ENCODE data around the gene ANKRD44.

Gene ANKRD44

GRCh38 chr2:197137826-197138477 is 172.6 kb downstream of the ANKRD44 start:
- no peak for DNase-seq

GRCh38 chr2:197137231-197137630 is 173.3 kb downstream of the ANKRD44 start:
- DNase-seq: no peak

GRCh38 chr2:197136452-197136851 is 174.1 kb downstream of the ANKRD44 start:
- no peak for DNase-seq

- no peak for DNase-seq
Observed at GRCh38 chr2:197135806-197136205, 174.8 kb downstream of the ANKRD44 start.

GRCh38 chr2:197134206-197134605 is 176.4 kb downstream of the ANKRD44 start:
- no peak for DNase-seq

- no peak for DNase-seq
Observed at GRCh38 chr2:197131558-197131855, 179.1 kb downstream of the ANKRD44 start.

- no peak for DNase-seq
Observed at GRCh38 chr2:197130318-197130717, 180.3 kb downstream of the ANKRD44 start.

- DNase-seq: no peak
Observed at GRCh38 chr2:197128897-197129296, 181.7 kb downstream of the ANKRD44 start.

GRCh38 chr2:197128126-197128525 is 182.5 kb downstream of the ANKRD44 start:
- DNase-seq: no peak

GRCh38 chr2:197126630-197127352 is 183.8 kb downstream of the ANKRD44 start:
- DNase-seq: no peak

- DNase-seq: no peak
Observed at GRCh38 chr2:197124639-197125390, 185.8 kb downstream of the ANKRD44 start.

- no peak for DNase-seq
Observed at GRCh38 chr2:197122821-197123220, 187.8 kb downstream of the ANKRD44 start.

GRCh38 chr2:197121756-197122385 is 188.7 kb downstream of the ANKRD44 start:
- DNase-seq: no peak

- no peak for DNase-seq
Observed at GRCh38 chr2:197121255-197121654, 189.3 kb downstream of the ANKRD44 start.

- DNase-seq: no peak
Observed at GRCh38 chr2:197116306-197116879, 194.2 kb downstream of the ANKRD44 start.

- no peak for DNase-seq
Observed at GRCh38 chr2:197115325-197115724, 195.3 kb downstream of the ANKRD44 start.

GRCh38 chr2:197113275-197113711 is 197.3 kb downstream of the ANKRD44 start:
- no peak for DNase-seq

GRCh38 chr2:197109326-197109725 is 201.3 kb downstream of the ANKRD44 start:
- no peak for DNase-seq

GRCh38 chr2:197108758-197109157 is 201.8 kb downstream of the ANKRD44 start:
- DNase-seq: no peak

GRCh38 chr2:197107291-197108269 is 203.0 kb downstream of the ANKRD44 start:
- no peak for DNase-seq

- DNase-seq: no peak
Observed at GRCh38 chr2:197103363-197103762, 207.2 kb downstream of the ANKRD44 start.

GRCh38 chr2:197102231-197102630 is 208.3 kb downstream of the ANKRD44 start:
- no peak for DNase-seq

Data from activated naive CD4-positive, alpha-beta T cell treated with Interleukin-2 at 50 U/mL for 16 hours (primary cell).